GM21619 (cell line): ENCODE data around the gene TMEM223.
"Not testable (repeated sequence)": the region's sequence is repeated elsewhere in the genome, so short reads cannot be mapped to it uniquely, and the experiment has no call there.

Experiments used
- ATAC-seq: cut with Tn5 transposase; IDR thresholded peaks from one replicate; pipeline ENCODE4 v1.9.1; 2021; ENCODE audit not compliant: unreplicated experiment

The TMEM223 gene

GRCh38 chr11:62801071-62801470 is 9.3 kb upstream of the TMEM223 start:
- no peak for ATAC-seq

- ATAC-seq = no peak
These were observed 7.7 kb upstream of the TMEM223 start for GRCh38 chr11:62799486-62799885.

GRCh38 chr11:62796281-62796680 is 4.5 kb upstream of the TMEM223 start:
- no peak for ATAC-seq

GRCh38 chr11:62794201-62794775 is 2.5 kb upstream of the TMEM223 start:
- ATAC-seq = no peak

- no peak for ATAC-seq
These were observed 383 bp upstream of the TMEM223 start for GRCh38 chr11:62792202-62792575.

- no peak for ATAC-seq
These were observed 2.2 kb downstream of the TMEM223 start for GRCh38 chr11:62789576-62789975.

GRCh38 chr11:62788991-62789390 is 2.8 kb downstream of the TMEM223 start:
- no peak for ATAC-seq

GRCh38 chr11:62787005-62787759 is 4.6 kb downstream of the TMEM223 start, which contains the start of gene TMEM179B:
Gene TMEM179B, plus strand, starts transcription at chr11:62787402. Its CDS starts 30 bp downstream, at chr11:62787432.
- peak; percentile 57 for ATAC-seq

- ATAC-seq = peak; percentile 70
These were observed 5.3 kb downstream of the TMEM223 start for GRCh38 chr11:62786318-62787004.

- ATAC-seq = no peak
These were observed 9.1 kb downstream of the TMEM223 start for GRCh38 chr11:62782753-62783152.

- ATAC-seq = no peak
These were observed 13.4 kb downstream of the TMEM223 start for GRCh38 chr11:62778441-62778840.

GRCh38 chr11:62777389-62777788 is 14.4 kb downstream of the TMEM223 start:
- ATAC-seq = no peak

GRCh38 chr11:62775646-62776045 is 16.2 kb downstream of the TMEM223 start:
- ATAC-seq = no peak

GRCh38 chr11:62774407-62774806 is 17.4 kb downstream of the TMEM223 start:
- ATAC-seq = no peak

GRCh38 chr11:62771144-62772021 is 20.4 kb downstream of the TMEM223 start, which contains the start of gene TAF6L:
Gene TAF6L, plus strand, starts transcription at chr11:62771396. Its CDS starts 4,388 bp downstream, at chr11:62775784.
- ATAC-seq = peak; percentile 82

- ATAC-seq = peak; percentile 1
These were observed 21.0 kb downstream of the TMEM223 start for GRCh38 chr11:62770778-62771143.

GRCh38 chr11:62760867-62761227 is 31.0 kb downstream of the TMEM223 start:
- not testable (repeated sequence) for ATAC-seq

GRCh38 chr11:62757846-62758788 is 33.7 kb downstream of the TMEM223 start:
- no peak for ATAC-seq

GRCh38 chr11:62755086-62755615 is 36.7 kb downstream of the TMEM223 start:
- ATAC-seq = no peak
